GM12801 (cell line): ENCODE measurements around the gene RAB4A.

ENCODE experiments used
- CTCF ChIP-seq: IDR thresholded peaks from one replicate; pipeline ENCODE4 v1.5.1; 2011; ENCODE audit warnings: control low read depth; ENCODE audit not compliant: insufficient read length; ENCODE audit errors: extremely low read depth

Gene RAB4A

GRCh38 chr1:229270547-229271447 lies at the start of gene RAB4A:
Gene RAB4A, plus strand, starts transcription at chr1:229271111. Its CDS starts 229 bp downstream, at chr1:229271340.
- no peak for TF ChIP-seq CTCF

GRCh38 chr1:229222081-229222480 lies 48.8 kb upstream of the RAB4A start:
- TF ChIP-seq CTCF, result no peak

GRCh38 chr1:229223498-229223897 lies 47.4 kb upstream of the RAB4A start:
- no peak for TF ChIP-seq CTCF

- no peak for TF ChIP-seq CTCF
These were observed 46.6 kb upstream of the RAB4A start for GRCh38 chr1:229224308-229224707.

- TF ChIP-seq CTCF, result no peak
These were observed 45.6 kb upstream of the RAB4A start for GRCh38 chr1:229225331-229225782.

GRCh38 chr1:229226796-229227195 lies 44.1 kb upstream of the RAB4A start:
- no peak for TF ChIP-seq CTCF

- TF ChIP-seq CTCF, result no peak
These were observed 43.5 kb upstream of the RAB4A start for GRCh38 chr1:229227298-229227919.
